ENCODE data around the gene APPBP2.

Gene APPBP2

GRCh38 chr17:60396412-60396811, 129.6 kb downstream of the APPBP2 start:
- no peak for DNase-seq (ENCODE audit: low read depth in 2 of 2)

GRCh38 chr17:60395508-60396065, 130.5 kb downstream of the APPBP2 start:
- DNase-seq (ENCODE audit: low read depth in 2 of 2): no peak

GRCh38 chr17:60393840-60394723, 132.0 kb downstream of the APPBP2 start:
- DNase-seq (ENCODE audit: low read depth in 2 of 2): no peak

Data from stimulated activated CD4-positive, alpha-beta T cell treated with anti-CD3 and anti-CD28 coated beads, Interleukin-15, amount 100 ng/mL, for 48 hours (primary cell).